H9 (cell line): Measurements from ENCODE around the gene AMN. TPM values are rescaled to one million over a fixed set of nuclear protein-coding genes. Genes with fewer than 3 reads are reported as not detected.
A peak's percentile ranks its signal among the peaks of the same experiment; 100 is the strongest.

Source experiments
- DNase-seq: peaks from one replicate; pipeline ENCODE4 v3.0.0-alpha.2; 2017
- H2AFZ ChIP-seq: one replicate; pipeline ENCODE4 v1.6.1; 2013; ENCODE audit warnings: mild to moderate bottlenecking, low read length, control low read depth, moderate library complexity
- H2AK5ac ChIP-seq: 2 replicates; pipeline ENCODE4 v1.6.1; 2013; ENCODE audit warnings: low read length, control low read depth, mixed read lengths; ENCODE audit not compliant: insufficient read length
- H2BK120ac ChIP-seq: one replicate; pipeline ENCODE4 v1.6.1; 2013; ENCODE audit warnings: low read depth, mild to moderate bottlenecking, low read length, control low read depth, inconsistent platforms; ENCODE audit not compliant: poor library complexity, severe bottlenecking
- H2BK12ac ChIP-seq: 2 replicates; pipeline ENCODE4 v1.6.1; 2013; ENCODE audit warnings: low read length, control low read depth, mixed read lengths, low read depth; ENCODE audit not compliant: insufficient read length
- H2BK15ac ChIP-seq: 2 replicates; pipeline ENCODE4 v1.6.1; 2013; ENCODE audit warnings: low read depth, low read length, control low read depth
- H2BK20ac ChIP-seq: one replicate; pipeline ENCODE4 v1.6.1; 2013; ENCODE audit warnings: low read depth, mild to moderate bottlenecking, low read length, control low read depth, inconsistent platforms; ENCODE audit not compliant: poor library complexity, severe bottlenecking
- H2BK5ac ChIP-seq: 2 replicates; pipeline ENCODE4 v1.6.1; 2013; ENCODE audit warnings: low read length, control low read depth, mixed read lengths; ENCODE audit not compliant: insufficient read length
- H3K14ac ChIP-seq: 2 replicates; pipeline ENCODE4 v1.6.1; 2013; ENCODE audit warnings: low read length, control low read depth; ENCODE audit not compliant: insufficient read depth
- H3K18ac ChIP-seq: 2 replicates; pipeline ENCODE4 v1.6.1; 2013; ENCODE audit warnings: low read depth, mild to moderate bottlenecking, mixed read lengths, low read length, control low read depth; ENCODE audit not compliant: insufficient read length
- H3K23ac ChIP-seq: 2 replicates; pipeline ENCODE4 v1.6.1; 2013; ENCODE audit warnings: low read length, control low read depth, mixed read lengths, low read depth; ENCODE audit not compliant: insufficient read length
- H3K23me2 ChIP-seq: 2 replicates; pipeline ENCODE4 v1.6.1; 2013; ENCODE audit warnings: low read depth, mild to moderate bottlenecking, mixed read lengths, low read length, control low read depth; ENCODE audit not compliant: insufficient read length, poor library complexity, severe bottlenecking
- H3K27ac ChIP-seq: 2 replicates; pipeline ENCODE4 v1.5.1; 2013; ENCODE audit warnings: low read length, control low read depth, mixed read lengths, low read depth; ENCODE audit not compliant: insufficient read length
- H3K27me3 ChIP-seq: 2 replicates; pipeline ENCODE4 v1.6.1; 2013; ENCODE audit warnings: low read length, control low read depth, inconsistent platforms; ENCODE audit not compliant: insufficient read depth
- H3K4ac ChIP-seq: 2 replicates; pipeline ENCODE4 v1.6.1; 2013; ENCODE audit warnings: low read depth, mild to moderate bottlenecking, control low read depth, inconsistent platforms, low read length, moderate library complexity
- H3K4me1 ChIP-seq: 2 replicates; pipeline ENCODE4 v1.6.1; 2013; ENCODE audit warnings: low read length, control low read depth, inconsistent platforms; ENCODE audit not compliant: insufficient read depth
- H3K4me2 ChIP-seq: 2 replicates; pipeline ENCODE4 v1.6.1; 2013; ENCODE audit warnings: low read length, control low read depth, mixed read lengths; ENCODE audit not compliant: insufficient read length, insufficient read depth
- H3K56ac ChIP-seq: 2 replicates; pipeline ENCODE4 v1.6.1; 2013; ENCODE audit warnings: low read depth, mild to moderate bottlenecking, mixed read lengths, low read length, control low read depth; ENCODE audit not compliant: insufficient read length
- H3K79me1 ChIP-seq: 2 replicates; pipeline ENCODE4 v1.6.1; 2013; ENCODE audit warnings: low read depth, mild to moderate bottlenecking, moderate library complexity, low read length, control low read depth, inconsistent platforms; ENCODE audit not compliant: insufficient read depth, poor library complexity, severe bottlenecking
- H3K79me2 ChIP-seq: 2 replicates; pipeline ENCODE4 v1.6.1; 2013; ENCODE audit warnings: low read length, control low read depth, inconsistent platforms; ENCODE audit not compliant: insufficient read depth
- H3K9ac ChIP-seq: 2 replicates; pipeline ENCODE4 v1.6.1; 2013; ENCODE audit warnings: low read length, control low read depth, mixed read lengths; ENCODE audit not compliant: insufficient read length; ENCODE audit errors: extremely low read depth
- H3K9me3 ChIP-seq: one replicate; pipeline ENCODE4 v1.6.1; 2013; ENCODE audit warnings: low read depth, low read length, inconsistent platforms; ENCODE audit not compliant: control insufficient read depth
- H3T11ph ChIP-seq: one replicate; pipeline ENCODE4 v1.6.1; 2013; ENCODE audit warnings: mild to moderate bottlenecking, low read length, control low read depth, inconsistent platforms
- H4K20me1 ChIP-seq: one replicate; pipeline ENCODE4 v1.6.1; 2013; ENCODE audit not compliant: control insufficient read depth, insufficient read length, insufficient read depth
- H4K5ac ChIP-seq: 2 replicates; pipeline ENCODE4 v1.6.1; 2013; ENCODE audit warnings: low read depth, mild to moderate bottlenecking, mixed read lengths, low read length, control low read depth; ENCODE audit not compliant: insufficient read length
- H4K8ac ChIP-seq: replicated peaks from 2 replicates; pipeline ENCODE4 v1.6.1; 2013; ENCODE audit warnings: low read length, control low read depth, mixed read lengths, low read depth; ENCODE audit not compliant: insufficient read length
- H4K91ac ChIP-seq: 2 replicates; pipeline ENCODE4 v1.6.1; 2013; ENCODE audit warnings: low read depth, mild to moderate bottlenecking, moderate library complexity, mixed read lengths, low read length, control low read depth; ENCODE audit not compliant: insufficient read length
- H3K27ac Mint-ChIP-seq, 3 experiments: 2 replicates in 2 of 3; 3 replicates in 1 of 3; pipeline ENCODE4 v1.8.0; 2020 to 2021; ENCODE audit warnings: mixed read lengths in 3 of 3, mild to moderate bottlenecking in 1 of 3, moderate library complexity in 1 of 3
- H3K27me3 Mint-ChIP-seq: 2 replicates; pipeline ENCODE4 v1.8.0; 2021; ENCODE audit warnings: low read depth, mild to moderate bottlenecking, moderate library complexity, mixed read lengths
- H3K36me3 Mint-ChIP-seq, 3 experiments: 2 replicates in 2 of 3; 3 replicates in 1 of 3; pipeline ENCODE4 v1.8.0; 2020 to 2021; ENCODE audit warnings: low read depth in 3 of 3, mixed read lengths in 3 of 3; ENCODE audit not compliant: insufficient read depth in 1 of 3
- H3K4me1 Mint-ChIP-seq, 2 experiments: 2 replicates each; pipeline ENCODE4 v1.8.0; 2020; ENCODE audit warnings: mixed read lengths in 2 of 2
- H3K4me3 Mint-ChIP-seq, 2 experiments: 2 replicates in 1 of 2; 3 replicates in 1 of 2; pipeline ENCODE4 v1.8.0; 2020 to 2021; ENCODE audit warnings: mild to moderate bottlenecking in 2 of 2, mixed read lengths in 2 of 2, moderate library complexity in 1 of 2
- H3K9me3 Mint-ChIP-seq, 2 experiments: 2 replicates in 1 of 2; 3 replicates in 1 of 2; pipeline ENCODE4 v1.8.0; 2020; ENCODE audit warnings: mild to moderate bottlenecking in 2 of 2, mixed read lengths in 2 of 2, moderate library complexity in 1 of 2
- CTCF ChIP-seq: fragments of 200-600 bp; sonication (generic); conservative IDR thresholded peaks from 3 replicates; pipeline ENCODE4 v1.8.0; 2021; ENCODE audit warnings: antibody characterized with exemption, mild to moderate bottlenecking
- WGBS: extraction: QIAGEN DNeasy Blood & Tissue Kit; methylation state at CpG from one replicate; pipeline ENCODE4 v1.1.7; 2013; ENCODE audit warnings: missing lambda C conversion rate, low lambda C conversion rate, mixed read lengths; ENCODE audit not compliant: insufficient read length; ENCODE audit errors: extremely low coverage; 5-methylcytosine and 5-hydroxymethylcytosine counted together
- total RNA-seq: library from RNA; stranded (reverse); gene quantifications from 2 replicates; pipeline ENCODE4 v1.2.1, GENCODE V29; 2021

The AMN gene
- total RNA-seq, 1 experiment from 2014 or later: 1.9 TPM

- Histone ChIP-seq H3K18ac (no peak overlapping the region), H3K79me1 (no peaks in the 10 kb centered on the region), H2BK5ac (no peak overlapping the region), H2BK15ac (no peak overlapping the region), H2BK12ac (no peak overlapping the region), H3K23ac (no peak overlapping the region), H4K5ac (no peak overlapping the region), H3K9ac (no peak overlapping the region), H4K20me1 (no peaks in the 10 kb centered on the region), H2BK20ac (no peak overlapping the region), H3K27me3 (peaks cover 27% of the 10 kb centered on the region), H3K9me3 (no peaks in the 10 kb centered on the region), H2AK5ac (no peak overlapping the region), H3K56ac (no peak overlapping the region), H2BK120ac (no peak overlapping the region), H3T11ph (no peak overlapping the region), H3K27ac (no peak overlapping the region), H3K4me1 (no peaks in the 10 kb centered on the region), H3K14ac (no peak overlapping the region; the same call in 1 of the 2 replicates), H4K8ac (no peak overlapping the region), H3K4me2 (peak overlapping the region; percentile 70), H3K4ac (no peak overlapping the region), H2AFZ (no peak overlapping the region), H3K23me2 (peaks cover 15% of the 10 kb centered on the region), H3K79me2 (no peaks in the 10 kb centered on the region), H4K91ac (no peak overlapping the region)
- H3K27me3 Mint-ChIP-seq: peaks cover 34% of the 10 kb centered on the region
- H3K9me3 Mint-ChIP-seq: no peaks in the 10 kb centered on the region; a peak in 1 of 5 replicates
- no peak overlapping the region for H3K4me3 Mint-ChIP-seq
- DNase-seq: no peak
- no peaks in the 10 kb centered on the region for H3K36me3 Mint-ChIP-seq
- no peak for TF ChIP-seq CTCF
- peaks cover 13 to 19% of the 10 kb centered on the region in 2 experiments for H3K4me1 Mint-ChIP-seq
- WGBS: no CpG with 5 or more reads among the region's 11 CpGs
- no peak overlapping the region for H3K27ac Mint-ChIP-seq
Observed at GRCh38 chr14:102923925-102924486, 1.5 kb downstream of the AMN start.
